ENCODE measurements around the gene TGM4.

Gene TGM4

DNA sequence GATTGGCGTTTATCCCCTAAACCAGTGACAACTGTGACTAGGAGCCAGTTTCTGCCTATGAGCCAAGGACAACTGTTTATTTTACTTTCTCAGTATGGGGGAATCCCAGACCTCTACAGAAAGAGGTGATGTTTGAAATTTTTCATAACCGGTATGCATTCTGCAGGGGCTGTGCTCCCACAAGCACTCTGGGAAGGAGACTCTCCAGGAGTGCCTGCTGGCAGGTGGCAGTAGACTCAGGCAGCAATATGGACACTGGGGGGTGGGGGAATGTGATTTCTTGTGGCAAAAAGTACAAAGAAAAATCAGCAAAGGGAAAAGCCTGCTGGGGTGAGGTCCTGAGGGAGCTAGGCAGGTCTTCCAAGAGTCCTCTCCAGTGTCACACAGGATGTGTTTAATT is 5.9 kb downstream of the TGM4 start:
- DNase-seq (ENCODE audit: low read depth), result no peak

- no peak for DNase-seq (ENCODE audit: low read depth)
These were observed 9.0 kb downstream of the TGM4 start for GRCh38 chr3:44883213-44883955.

- no peak for DNase-seq (ENCODE audit: low read depth)
These were observed 9.6 kb downstream of the TGM4 start for GRCh38 chr3:44883999-44884431.

- no peak for DNase-seq (ENCODE audit: low read depth)
These were observed 11.2 kb downstream of the TGM4 start for GRCh38 chr3:44885618-44886017.

DNA sequence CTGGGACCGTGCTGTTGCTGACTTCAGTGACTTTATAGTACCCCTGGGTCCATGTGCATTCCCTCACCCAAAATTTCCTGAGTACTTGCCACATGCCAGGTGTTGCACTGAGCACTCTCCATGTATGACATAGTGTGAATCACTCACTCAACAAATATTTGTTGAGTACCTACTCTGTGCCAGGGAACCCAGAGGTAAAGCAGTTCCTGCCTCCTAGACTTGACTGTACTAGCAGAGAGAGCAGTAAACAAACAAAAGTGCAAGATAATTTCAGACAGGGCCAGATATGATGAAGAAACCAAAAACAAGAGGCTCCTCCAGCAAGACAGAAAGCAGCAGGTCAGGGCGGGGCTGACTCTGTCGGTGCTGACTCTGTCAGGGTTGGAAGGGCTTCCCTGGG is 12.2 kb downstream of the TGM4 start:
- no peak for DNase-seq (ENCODE audit: low read depth)

DNA sequence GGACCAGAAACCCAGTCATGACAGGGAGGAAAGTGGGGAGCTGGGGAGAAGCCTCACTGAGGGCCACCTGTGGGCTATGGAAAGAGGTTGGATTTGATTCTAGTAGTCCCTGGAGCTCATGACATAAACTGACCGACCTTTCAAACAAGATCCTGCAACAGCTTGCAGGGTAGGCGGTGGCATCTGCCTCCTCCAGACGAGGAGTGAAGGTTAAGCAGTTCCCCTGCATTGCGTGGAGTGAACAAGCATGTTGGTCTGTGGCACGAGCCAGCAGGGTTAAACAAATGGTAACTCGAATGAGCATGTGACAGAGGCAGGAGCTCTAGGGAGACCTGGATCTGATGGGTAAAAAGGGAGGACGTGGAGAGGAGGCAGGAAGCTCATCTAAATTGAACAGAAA is 12.7 kb downstream of the TGM4 start:
- DNase-seq (ENCODE audit: low read depth), result no peak

DNA sequence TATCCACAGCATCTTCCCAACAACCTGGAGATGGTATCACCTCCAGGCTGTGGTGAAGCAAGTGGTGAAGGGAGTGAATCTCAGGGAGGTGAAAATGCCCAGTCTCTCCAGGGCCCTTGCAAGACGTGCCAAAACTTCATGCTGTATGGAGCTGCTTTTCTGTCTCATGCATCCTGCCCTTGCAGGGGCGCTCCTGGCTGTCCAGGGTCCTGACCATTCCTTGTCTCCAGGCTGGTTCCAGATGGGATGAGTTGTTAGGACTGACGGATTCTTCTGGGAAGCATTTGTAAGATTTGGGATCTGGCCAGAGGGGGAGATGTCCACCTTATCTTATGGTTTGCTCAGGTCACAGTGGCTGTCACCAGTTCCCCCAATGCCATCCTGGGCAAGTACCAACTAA is 15.8 kb downstream of the TGM4 start:
- DNase-seq (ENCODE audit: low read depth), result no peak

DNA sequence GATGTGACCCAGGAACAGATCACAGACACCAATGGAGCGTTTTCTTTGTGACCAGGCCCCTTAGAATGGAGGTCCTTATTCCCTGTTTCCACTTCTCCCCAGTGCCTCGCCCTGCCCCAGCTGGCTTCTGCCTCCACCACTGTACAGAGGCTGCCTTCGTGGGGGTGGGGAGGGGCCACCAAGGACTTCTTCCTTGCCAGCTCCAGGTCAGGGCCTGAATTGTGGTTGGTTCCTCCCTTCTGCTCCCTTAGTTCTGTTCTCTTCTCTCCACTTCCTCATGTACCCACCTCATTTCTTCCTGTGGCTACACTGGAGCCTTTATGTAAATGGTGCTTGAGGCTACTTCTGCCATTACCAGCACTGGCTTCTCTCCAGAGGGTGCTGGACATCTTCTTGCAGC is 16.4 kb downstream of the TGM4 start:
- no peak for DNase-seq (ENCODE audit: low read depth)

- DNase-seq (ENCODE audit: low read depth), result no peak
These were observed 18.3 kb downstream of the TGM4 start for GRCh38 chr3:44892689-44893088.

- no peak for DNase-seq (ENCODE audit: low read depth)
These were observed 18.7 kb downstream of the TGM4 start for GRCh38 chr3:44893097-44893496.

GRCh38 chr3:44894485-44894884 is 20.1 kb downstream of the TGM4 start:
- no peak for DNase-seq (ENCODE audit: low read depth)

DNA sequence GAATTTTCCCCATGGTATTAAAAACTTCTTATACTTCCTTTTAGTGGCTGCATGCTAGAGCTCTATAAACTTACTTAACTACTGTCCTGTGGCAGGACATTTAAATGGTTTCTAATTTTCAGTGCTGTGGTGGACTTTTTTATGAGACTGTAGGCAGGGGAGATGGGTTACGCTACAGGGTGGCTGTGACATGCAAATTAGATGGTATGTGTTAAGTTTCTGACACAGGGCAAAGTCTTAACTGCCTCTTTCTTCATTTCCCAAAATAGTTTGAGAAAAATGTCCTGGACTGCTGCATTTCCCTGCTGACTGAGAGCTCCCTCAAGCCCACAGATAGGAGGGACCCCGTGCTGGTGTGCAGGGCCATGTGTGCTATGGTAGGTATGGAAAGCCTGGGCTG is 22.0 kb downstream of the TGM4 start:
- DNase-seq (ENCODE audit: low read depth), result no peak

DNA sequence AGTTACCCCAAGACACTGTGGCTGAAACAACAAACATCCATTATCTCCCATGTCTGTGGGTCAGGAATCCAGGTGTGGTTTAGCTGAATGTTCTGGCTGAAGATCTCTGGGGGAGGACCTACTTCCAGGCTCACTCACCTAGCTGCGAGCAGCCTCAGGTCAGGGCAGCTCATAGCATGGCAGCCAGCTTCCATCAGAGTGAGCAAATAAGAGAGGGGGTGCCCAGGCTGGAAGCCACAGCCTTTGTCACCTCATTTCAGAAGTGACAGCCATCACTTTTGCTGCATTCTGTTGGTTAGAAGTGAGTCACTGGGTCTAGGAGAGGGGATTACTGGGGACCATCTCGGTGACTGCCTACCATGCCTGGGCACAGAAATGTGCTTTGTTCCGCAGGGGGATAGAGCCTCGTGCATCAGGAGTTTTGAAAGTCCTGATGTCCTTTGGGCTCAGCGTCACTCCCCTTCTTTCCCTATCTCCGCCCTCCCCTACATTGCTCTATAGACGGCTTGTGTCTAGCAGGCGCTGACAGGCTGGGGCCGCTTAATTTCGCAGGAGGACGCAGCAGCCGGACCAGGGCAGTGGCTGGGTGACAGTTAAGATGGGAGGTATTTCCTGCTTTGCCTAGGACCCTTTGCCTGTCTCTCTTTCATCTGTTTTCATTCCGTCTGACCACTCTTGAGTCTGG is 25.4 kb downstream of the TGM4 start:
- DNase-seq (ENCODE audit: low read depth), result no peak

GRCh38 chr3:44902628-44903027 is 28.2 kb downstream of the TGM4 start:
- no peak for DNase-seq (ENCODE audit: low read depth)

- DNase-seq (ENCODE audit: low read depth), result no peak
These were observed 28.9 kb downstream of the TGM4 start for GRCh38 chr3:44903314-44903713.

DNA sequence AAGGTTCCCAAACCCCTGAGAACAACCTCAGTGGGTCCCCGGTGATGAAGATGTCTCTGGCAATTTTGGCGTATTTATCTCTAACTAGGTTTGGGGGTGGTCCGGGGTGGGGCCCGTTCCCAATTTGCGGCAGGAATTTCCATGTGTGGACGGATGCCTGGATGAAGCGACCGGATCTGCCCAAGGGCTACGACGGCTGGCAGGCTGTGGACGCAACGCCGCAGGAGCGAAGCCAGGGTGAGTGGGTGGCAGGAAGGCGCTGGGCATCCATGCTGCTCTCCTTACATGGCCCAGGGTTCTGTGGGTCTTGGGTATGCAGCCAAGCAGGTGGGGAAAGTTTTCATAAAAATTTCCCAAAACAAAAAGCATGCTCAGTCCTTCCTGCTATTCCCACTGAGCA is 29.3 kb downstream of the TGM4 start:
- no peak for DNase-seq (ENCODE audit: low read depth)

GRCh38 chr3:44905446-44906157 is 31.2 kb downstream of the TGM4 start:
- no peak for DNase-seq (ENCODE audit: low read depth)

- DNase-seq (ENCODE audit: low read depth), result no peak
These were observed 32.6 kb downstream of the TGM4 start for GRCh38 chr3:44906997-44907396.

DNA sequence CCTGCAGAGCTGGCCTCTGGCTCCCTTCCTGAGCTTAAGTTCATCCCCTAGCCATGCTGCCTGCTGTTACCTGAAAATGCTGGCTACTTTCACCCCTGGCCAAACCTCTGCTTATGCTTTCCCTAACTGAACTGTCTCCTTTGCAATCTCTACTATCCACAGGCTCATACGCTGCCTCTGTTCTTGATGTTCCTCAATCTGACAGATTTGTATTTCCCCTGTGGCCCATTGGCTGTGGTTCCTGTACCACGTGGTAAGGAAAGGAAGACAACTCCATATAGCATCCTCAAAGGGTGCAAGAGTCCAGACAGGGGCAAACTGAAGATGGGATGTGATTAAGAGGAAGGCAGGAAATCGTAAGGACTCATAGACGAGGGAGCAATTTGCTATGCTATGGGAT is 33.2 kb downstream of the TGM4 start:
- no peak for DNase-seq (ENCODE audit: low read depth)

DNA sequence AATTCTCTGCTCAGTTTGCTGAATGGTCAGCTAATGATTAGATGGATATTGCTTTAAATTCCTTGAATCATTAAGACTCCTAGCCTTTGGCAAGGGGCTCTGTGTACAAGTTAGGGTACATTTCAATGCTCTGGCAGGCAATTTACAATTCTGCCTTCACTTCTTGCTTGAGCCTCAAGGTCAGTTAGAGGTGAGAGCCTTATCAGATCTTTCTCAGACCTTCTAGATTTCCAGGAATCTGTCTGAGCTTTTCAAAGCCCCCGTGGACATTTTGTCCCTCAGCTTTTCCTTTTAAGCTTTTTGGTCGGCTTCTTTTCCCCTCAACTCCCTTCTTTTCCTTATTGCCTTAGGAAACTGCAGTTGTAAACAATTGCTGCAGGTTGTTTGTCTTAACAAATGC is 34.7 kb downstream of the TGM4 start:
- no peak for DNase-seq (ENCODE audit: low read depth)

- DNase-seq (ENCODE audit: low read depth), result no peak
These were observed 36.3 kb downstream of the TGM4 start for GRCh38 chr3:44910693-44911092.

DNA sequence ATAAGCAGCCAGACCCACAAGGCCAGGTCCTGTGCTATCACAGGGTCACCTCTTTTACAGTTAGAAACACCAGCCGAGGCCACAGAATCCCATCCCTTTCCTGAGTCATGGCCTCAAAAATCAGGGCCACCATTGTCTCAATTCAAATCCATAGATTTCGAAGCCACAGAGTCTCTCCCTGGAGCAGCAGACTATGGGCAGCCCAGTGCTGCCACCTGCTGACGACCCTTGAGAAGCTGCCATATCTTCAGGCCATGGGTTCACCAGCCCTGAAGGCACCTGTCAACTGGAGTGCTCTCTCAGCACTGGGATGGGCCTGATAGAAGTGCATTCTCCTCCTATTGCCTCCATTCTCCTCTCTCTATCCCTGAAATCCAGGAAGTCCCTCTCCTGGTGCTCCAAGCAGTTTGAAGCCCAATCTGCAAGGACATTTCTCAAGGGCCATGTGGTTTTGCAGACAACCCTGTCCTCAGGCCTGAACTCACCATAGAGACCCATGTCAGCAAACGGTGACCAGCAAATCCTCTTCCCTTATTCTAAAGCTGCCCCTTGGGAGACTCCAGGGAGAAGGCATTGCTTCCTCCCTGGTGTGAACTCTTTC is 39.6 kb downstream of the TGM4 start:
- DNase-seq (ENCODE audit: low read depth), result peak; percentile 15

- no peak for DNase-seq (ENCODE audit: low read depth)
These were observed 40.5 kb downstream of the TGM4 start for GRCh38 chr3:44914936-44915335.

Measured in stimulated activated CD8-positive, alpha-beta memory T cell treated with anti-CD3 and anti-CD28 coated beads, Interleukin-15, amount 100 ng/mL, for 1 hour (primary cell).